HepG2 (cell line): ENCODE results near the gene OLFM3. TPM values are rescaled to one million over a fixed set of nuclear protein-coding genes. Genes with fewer than 3 reads are reported as not detected.

Experiments
- ATAC-seq: fragments of 200-7000 bp; cut with Tn5 transposase; 3 replicates; pipeline ENCODE4 v1.9.1; 2020; ENCODE audit warnings: mild to moderate bottlenecking, moderate library complexity
- BruUV-seq: library from RNA; stranded (reverse); fragments of 400-500 nt; replicated peaks from 2 replicates; lab custom pipeline; 2021; lab: Mats Ljungman, UMichigan
- CTCF ChIA-PET: fragments of 300-600 bp; formaldehyde crosslinking; extraction: SDS; loops from one replicate; lab custom pipeline; 2021; ENCODE audit warnings: low total read pairs, inconsistent platforms, low intra/inter-chr PET ratio; lab: Yijun Ruan, JAX
- POLR2A ChIA-PET: fragments of 350-600 bp; sonication (Branson Sonifier 250); formaldehyde crosslinking; loops from one replicate; lab custom pipeline; 2020; ENCODE audit warnings: antibody characterized with exemption, inconsistent platforms; lab: Yijun Ruan, JAX
- DNase-seq: peaks from one replicate; pipeline ENCODE4 v3.0.0-alpha.2; 2015; ENCODE audit warnings: low spot score
- FAIRE-seq: peaks from 3 replicates; lab custom pipeline; 2011; peaks lifted over from hg19 to GRCh38; lab: Jason Lieb, UNC
- H2AFZ ChIP-seq: one replicate; pipeline ENCODE4 v1.6.1; 2011; ENCODE audit warnings: low read length, inconsistent platforms
- H3K27ac ChIP-seq: fragments of 300-600 bp; 3 replicates; pipeline ENCODE4 v1.8.0; 2011; ENCODE audit warnings: mixed run types, mild to moderate bottlenecking, mixed read lengths, low read length, inconsistent platforms; ENCODE audit not compliant: insufficient read depth; ENCODE audit errors: extremely low read length
- H3K27me3 ChIP-seq, 2 experiments: fragments of 200-600 bp in 1 of 2; 2 replicates in 1 of 2; 3 replicates in 1 of 2; pipeline versions ENCODE4 v1.6.0 to v1.8.0; 2011; ENCODE audit warnings: low read length in 2 of 2, mild to moderate bottlenecking in 2 of 2, moderate library complexity in 2 of 2, inconsistent platforms in 1 of 2; ENCODE audit not compliant: insufficient read depth in 2 of 2, control insufficient read depth in 1 of 2
- H3K36me3 ChIP-seq, 2 experiments: fragments of 200-600 bp in 1 of 2; replicated peaks in 1 of 2; 2 replicates in 1 of 2; 3 replicates in 1 of 2; pipeline versions ENCODE4 v1.5.1 to v1.8.0; 2011; ENCODE audit warnings: low read length in 2 of 2, inconsistent platforms in 1 of 2; ENCODE audit not compliant: insufficient read depth in 2 of 2, control insufficient read depth in 1 of 2
- H3K4me1 ChIP-seq: 2 replicates; pipeline ENCODE4 v1.5.1; 2012; ENCODE audit warnings: low read length, inconsistent platforms; ENCODE audit not compliant: insufficient read depth
- H3K4me2 ChIP-seq: 2 replicates; pipeline ENCODE4 v1.6.0; 2011; ENCODE audit warnings: low read depth, low read length, inconsistent platforms
- H3K4me3 ChIP-seq, 3 experiments: fragments of 200-600 bp in 1 of 3; sonication (generic), shearing (Covaris generic) in 1 of 3; replicated peaks in 1 of 3; 2 replicates each; pipeline ENCODE4 v1.5.1; 2011 to 2016; ENCODE audit warnings: low read length in 3 of 3, inconsistent platforms in 2 of 3, low read depth in 2 of 3, mild to moderate bottlenecking in 2 of 3, control low read depth in 1 of 3, mixed read lengths in 1 of 3; ENCODE audit not compliant: insufficient read depth in 1 of 3
- H3K79me2 ChIP-seq: one replicate; pipeline ENCODE4 v1.6.1; 2011; ENCODE audit warnings: low read length, inconsistent platforms; ENCODE audit not compliant: insufficient read depth
- H3K9ac ChIP-seq: 2 replicates; pipeline ENCODE4 v1.6.0; 2011; ENCODE audit warnings: mild to moderate bottlenecking, low read depth, low read length, inconsistent platforms; ENCODE audit not compliant: insufficient read depth
- H3K9me3 ChIP-seq: 2 replicates; pipeline ENCODE4 v1.5.1; 2012; ENCODE audit warnings: mild to moderate bottlenecking, low read length
- H4K20me1 ChIP-seq: 2 replicates; pipeline ENCODE4 v1.6.0; 2011; ENCODE audit warnings: inconsistent platforms, mild to moderate bottlenecking, low read length, moderate library complexity; ENCODE audit not compliant: insufficient read depth
- FOXJ3 ChIP-seq: sonication (generic); formaldehyde crosslinking; IDR thresholded peaks from 2 replicates; pipeline ENCODE4 v1.4.0; 2020; ENCODE audit warnings: missing genetic modification reagents, mild to moderate bottlenecking, borderline replicate concordance
- HOXA9 ChIP-seq: sonication (generic); formaldehyde crosslinking; IDR thresholded peaks from 2 replicates; pipeline ENCODE4 v1.8.1; 2022; ENCODE audit warnings: missing genetic modification reagents, mild to moderate bottlenecking, moderate library complexity, borderline replicate concordance
- JUND ChIP-seq: sonication (generic); formaldehyde crosslinking; IDR thresholded peaks from 2 replicates; pipeline ENCODE4 v1.8.0; 2022; ENCODE audit warnings: mild to moderate bottlenecking, missing genetic modification reagents
- MATR3 ChIP-seq: sonication (generic); formaldehyde crosslinking; IDR thresholded peaks from 2 replicates; pipeline ENCODE4 v1.4.0; 2020; ENCODE audit warnings: missing genetic modification reagents
- NFYB ChIP-seq: sonication (generic); formaldehyde crosslinking; IDR thresholded peaks from 2 replicates; pipeline ENCODE4 v1.4.0; 2020; ENCODE audit warnings: missing genetic modification reagents
- PRDM15 ChIP-seq: sonication (generic); formaldehyde crosslinking; IDR thresholded peaks from 2 replicates; pipeline ENCODE4 v1.4.0; 2020; ENCODE audit warnings: missing genetic modification reagents
- RFX1 ChIP-seq: fragments of 450-650 bp; IDR thresholded peaks from 2 replicates; pipeline ENCODE4 v1.6.1; 2017
- SAFB2 ChIP-seq: sonication (generic); formaldehyde crosslinking; IDR thresholded peaks from 2 replicates; pipeline ENCODE4 v1.5.1; 2020; ENCODE audit warnings: missing genetic modification reagents, low read depth, mild to moderate bottlenecking, borderline replicate concordance
- ZBTB10 ChIP-seq: sonication (generic); formaldehyde crosslinking; IDR thresholded peaks from 2 replicates; pipeline ENCODE4 v1.4.0; 2020; ENCODE audit warnings: missing genetic modification reagents, borderline replicate concordance
- ZNF3 ChIP-seq: IDR thresholded peaks from 2 replicates; pipeline ENCODE4 v1.7.0; 2017; ENCODE audit warnings: inconsistent platforms
- ZNF567 ChIP-seq: sonication (generic); formaldehyde crosslinking; IDR thresholded peaks from 2 replicates; pipeline ENCODE4 v1.8.1; 2023; ENCODE audit warnings: mild to moderate bottlenecking, missing genetic modification reagents, borderline replicate concordance
- ZNF616 ChIP-seq: sonication (generic); formaldehyde crosslinking; IDR thresholded peaks from 2 replicates; pipeline ENCODE4 v1.5.0; 2020; ENCODE audit warnings: low read depth, mild to moderate bottlenecking, missing genetic modification reagents
- WGBS: methylation state at CpG from one replicate; pipeline ENCODE4 v1.1.6; 2017; ENCODE audit warnings: low lambda C conversion rate; 5-methylcytosine and 5-hydroxymethylcytosine counted together
- in situ Hi-C: cut with HindIII; loops from 2 replicates; pipeline ENCODE4 v1.10.0; 2017; ENCODE audit warnings: low pct_unique_long_range_greater_than_20kb; ENCODE audit not compliant: extremely low pct_ligation_motif_present
- intact Hi-C: fragments of 100-400 bp; cut with micrococcal nuclease; formaldehyde crosslinking; loops from one replicate; pipeline ENCODE4 v1.10.0; 2022; ENCODE audit not compliant: unreplicated experiment
- polyA plus RNA-seq, 8 experiments: library from polyadenylated mRNA; depleted of rRNA in 3 of 8; stranded (reverse) in 7 of 8; unstranded in 1 of 8; fragments of >200 nt; fragmentation: Illumina TruSeq in 4 of 8; extraction: Trizol in 4 of 8; gene quantifications; 2 replicates each; pipeline versions ENCODE4 v1.2.1 to v1.2.3, GENCODE V29; 2011 to 2016; ENCODE audit warnings: low read depth in 4 of 8, missing spikeins in 1 of 8, mixed read lengths in 1 of 8; ENCODE audit not compliant: insufficient read depth in 1 of 8
- total RNA-seq, 5 experiments: library from RNA; depleted of rRNA; stranded (reverse); fragments of >200 nt; fragmentation: Illumina TruSeq; extraction: Trizol; gene quantifications; 2 replicates each; pipeline ENCODE4 v1.2.3, GENCODE V29; 2016; ENCODE audit warnings: low read depth in 1 of 5
- TF ChIP-seq, protein P1 (sequence below): IDR thresholded peaks from 2 replicates; pipeline ENCODE4 v1.6.1; 2016; ENCODE audit warnings: low read depth, control low read depth
- TF ChIP-seq, protein P2 (sequence below): IDR thresholded peaks from 2 replicates; pipeline ENCODE4 v1.6.1; 2012; ENCODE audit warnings: low read depth, low read length, improper control_type of control experiment

The OLFM3 gene
- total and polyA plus RNA-seq, 2 of the 13 experiments (the other 11 are each of a cell fraction or from before 2014, with no cell fraction given): not detected

GRCh38 chr1:101995984-101996745, 561 bp downstream of the OLFM3 start:
- Histone ChIP-seq H3K9ac (no peak overlapping the region), H3K27me3 (no peaks in the 10 kb centered on the region), H3K36me3 (no peaks in the 10 kb centered on the region), H4K20me1 (no peaks in the 10 kb centered on the region), H2AFZ (no peak overlapping the region), H3K4me1 (no peaks in the 10 kb centered on the region), H3K79me2 (no peaks in the 10 kb centered on the region), H3K4me2 (no peak overlapping the region), H3K27ac (no peak overlapping the region), H3K9me3 (no peaks in the 10 kb centered on the region), H3K4me3 (no peak overlapping the region)
- ATAC-seq (no peak), DNase-seq (no peak), FAIRE-seq (no peak)
- CTCF ChIA-PET: no interaction called here
- BruUV-seq: no TSS peak
- in situ Hi-C loops (no loop called here), intact Hi-C loops (no loop called here)
- POLR2A ChIA-PET: no interaction called here
- WGBS: 8% methylated on average over 18 of the region's 20 CpGs
- TF ChIP-seq, protein P1, sequence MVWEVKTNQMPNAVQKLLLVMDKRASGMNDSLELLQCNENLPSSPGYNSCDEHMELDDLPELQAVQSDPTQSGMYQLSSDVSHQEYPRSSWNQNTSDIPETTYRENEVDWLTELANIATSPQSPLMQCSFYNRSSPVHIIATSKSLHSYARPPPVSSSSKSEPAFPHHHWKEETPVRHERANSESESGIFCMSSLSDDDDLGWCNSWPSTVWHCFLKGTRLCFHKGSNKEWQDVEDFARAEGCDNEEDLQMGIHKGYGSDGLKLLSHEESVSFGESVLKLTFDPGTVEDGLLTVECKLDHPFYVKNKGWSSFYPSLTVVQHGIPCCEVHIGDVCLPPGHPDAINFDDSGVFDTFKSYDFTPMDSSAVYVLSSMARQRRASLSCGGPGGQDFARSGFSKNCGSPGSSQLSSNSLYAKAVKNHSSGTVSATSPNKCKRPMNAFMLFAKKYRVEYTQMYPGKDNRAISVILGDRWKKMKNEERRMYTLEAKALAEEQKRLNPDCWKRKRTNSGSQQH (CRISPR knock-in tag): no peak
- TF ChIP-seq MATR3 (CRISPR knock-in tag) (no peak), ZNF616 (CRISPR knock-in tag) (no peak), ZNF567 (CRISPR knock-in tag) (no peak), JUND (no peak), FOXJ3 (CRISPR knock-in tag) (no peak), ZBTB10 (CRISPR knock-in tag) (no peak), SAFB2 (CRISPR knock-in tag) (no peak), HOXA9 (CRISPR knock-in tag) (no peak), ZNF3 (no peak), RFX1 (no peak), NFYB (no peak), PRDM15 (no peak)
- TF ChIP-seq, protein P2, sequence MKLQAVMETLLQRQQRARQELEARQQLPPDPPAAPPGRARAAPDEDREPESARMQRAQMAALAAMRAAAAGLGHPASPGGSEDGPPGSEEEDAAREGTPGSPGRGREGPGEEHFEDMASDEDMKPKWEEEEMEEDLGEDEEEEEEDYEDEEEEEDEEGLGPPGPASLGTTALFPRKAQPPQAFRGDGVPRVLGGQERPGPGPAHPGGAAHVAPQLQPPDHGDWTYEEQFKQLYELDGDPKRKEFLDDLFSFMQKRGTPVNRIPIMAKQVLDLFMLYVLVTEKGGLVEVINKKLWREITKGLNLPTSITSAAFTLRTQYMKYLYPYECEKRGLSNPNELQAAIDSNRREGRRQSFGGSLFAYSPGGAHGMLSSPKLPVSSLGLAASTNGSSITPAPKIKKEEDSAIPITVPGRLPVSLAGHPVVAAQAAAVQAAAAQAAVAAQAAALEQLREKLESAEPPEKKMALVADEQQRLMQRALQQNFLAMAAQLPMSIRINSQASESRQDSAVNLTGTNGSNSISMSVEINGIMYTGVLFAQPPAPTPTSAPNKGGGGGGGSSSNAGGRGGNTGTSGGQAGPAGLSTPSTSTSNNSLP: no peak
